Erythroblast (primary cell): Measurements from ENCODE around the gene AZIN2.
"Not testable (repeated sequence)": the region's sequence is repeated elsewhere in the genome, so short reads cannot be mapped to it uniquely, and the experiment has no call there.

ENCODE experiments used
- DNase-seq, 2 experiments: peaks; one replicate each; lab custom pipeline; 2025; lab: John Stamatoyannopoulos, UW
- GATA1 ChIP-seq: IDR thresholded peaks from 2 replicates; pipeline ENCODE4 v1.6.1; 2011; ENCODE audit warnings: low read depth, mild to moderate bottlenecking, control low read depth, low read length, moderate library complexity
- POLR2A ChIP-seq: IDR thresholded peaks from 2 replicates; pipeline ENCODE4 v1.6.1; 2011; ENCODE audit warnings: mild to moderate bottlenecking, low read length

AZIN2 gene

GRCh38 chr1:33047839-33048305 is 33.1 kb upstream of the AZIN2 start:
- DNase-seq: no peak

GRCh38 chr1:33048426-33048825 is 32.5 kb upstream of the AZIN2 start:
- TF ChIP-seq GATA1: no peak
- no peak for TF ChIP-seq POLR2A
- DNase-seq: no peak

More at GRCh38 chr1:33047839-33048305, 33.1 kb upstream of the AZIN2 start:
- TF ChIP-seq GATA1 (no peak), POLR2A (no peak)

- TF ChIP-seq GATA1: no peak
- no peak for TF ChIP-seq POLR2A
- DNase-seq: no peak
These were observed 31.6 kb upstream of the AZIN2 start for GRCh38 chr1:33049371-33049770.

- no peak for TF ChIP-seq GATA1
- no peak for DNase-seq
These were observed 30.5 kb upstream of the AZIN2 start for GRCh38 chr1:33050221-33051076.

- no peak for TF ChIP-seq GATA1
- TF ChIP-seq POLR2A: no peak
These were observed 25.5 kb upstream of the AZIN2 start for GRCh38 chr1:33055210-33056008.

GRCh38 chr1:33056426-33056825 is 24.5 kb upstream of the AZIN2 start:
- DNase-seq: no peak
- TF ChIP-seq GATA1: no peak
- TF ChIP-seq POLR2A: no peak

More at GRCh38 chr1:33055210-33056008, 25.5 kb upstream of the AZIN2 start:
- DNase-seq: peak; percentile 83 to 84

GRCh38 chr1:33057095-33057494 is 23.9 kb upstream of the AZIN2 start:
- DNase-seq: no peak
- TF ChIP-seq POLR2A (no peak), GATA1 (no peak)

GRCh38 chr1:33060579-33061083 is 20.3 kb upstream of the AZIN2 start:
- no peak for TF ChIP-seq POLR2A
- no peak for TF ChIP-seq GATA1
- DNase-seq: no peak

GRCh38 chr1:33061834-33062233 is 19.1 kb upstream of the AZIN2 start:
- DNase-seq: no peak
- TF ChIP-seq POLR2A (no peak), GATA1 (no peak)

- peak; percentile 17 to 18 for DNase-seq
These were observed 16.7 kb upstream of the AZIN2 start for GRCh38 chr1:33064284-33064683.

GRCh38 chr1:33065301-33065700 is 15.7 kb upstream of the AZIN2 start:
- TF ChIP-seq GATA1 (no peak), POLR2A (no peak)

GRCh38 chr1:33066477-33066876 is 14.5 kb upstream of the AZIN2 start:
- not testable (repeated sequence) for DNase-seq

More at GRCh38 chr1:33065301-33065700, 15.7 kb upstream of the AZIN2 start:
- no peak for DNase-seq

GRCh38 chr1:33068108-33068507 is 12.8 kb upstream of the AZIN2 start:
- DNase-seq: not testable (repeated sequence)

- no peak for DNase-seq
- TF ChIP-seq GATA1 (no peak), POLR2A (no peak)
These were observed 10.3 kb upstream of the AZIN2 start for GRCh38 chr1:33070628-33071027.
